ENCODE results near the gene LIG3.
"Not testable (repeated sequence)": the region's sequence is repeated elsewhere in the genome, so short reads cannot be mapped to it uniquely, and the experiment has no call there.

LIG3 gene

GRCh38 chr17:34980353-34980680, at the start of gene LIG3:
Gene LIG3, plus strand, starts transcription at chr17:34980512. Its CDS starts 2,494 bp downstream, at chr17:34983006.
- DNase-seq (ENCODE audit: low spot score) = peak; percentile 92

DNA sequence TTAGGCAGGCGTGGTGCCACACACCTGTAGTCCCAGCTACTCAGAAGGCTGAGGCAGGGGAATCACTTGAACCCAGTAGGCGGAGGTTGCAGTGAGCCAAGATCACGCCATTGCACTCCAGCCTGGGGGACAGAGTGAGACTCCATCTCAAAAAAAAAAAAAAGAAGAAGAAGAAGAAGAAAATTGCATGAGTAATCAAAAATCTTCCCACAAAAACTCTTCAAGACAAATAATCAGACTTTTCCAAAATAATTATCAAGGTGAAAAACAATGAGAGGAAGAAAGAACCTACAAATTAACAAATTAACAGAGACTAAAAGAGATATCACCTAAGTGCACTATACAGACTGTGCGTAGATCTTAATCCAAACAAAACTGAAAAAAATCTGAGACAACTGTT, 29.5 kb upstream of the LIG3 start:
- not testable (repeated sequence) for DNase-seq (ENCODE audit: low spot score)

DNA sequence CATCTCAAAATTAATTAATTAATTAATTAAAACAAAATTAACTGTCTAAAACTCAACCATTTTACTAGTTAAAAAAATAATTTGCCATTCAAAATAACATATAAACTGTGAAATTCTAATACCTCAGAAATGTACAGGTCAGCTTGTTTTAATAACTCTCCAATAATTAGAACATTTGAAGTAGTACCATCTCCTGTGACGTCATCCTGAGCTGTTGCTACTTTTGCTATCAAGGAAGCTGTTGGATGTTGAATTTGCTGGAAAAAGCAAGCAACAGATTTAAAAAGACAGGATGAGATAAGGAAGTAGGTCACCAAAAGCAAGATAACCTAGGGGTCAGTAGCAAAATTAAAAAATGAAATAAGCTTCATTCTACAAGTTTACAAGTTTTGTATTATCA, 21.9 kb upstream of the LIG3 start:
- DNase-seq (ENCODE audit: low spot score) = no peak

- DNase-seq (ENCODE audit: low spot score) = peak; percentile 96
These were observed 19.0 kb upstream of the LIG3 start, which contains the start of the genes CCT6B and ZNF830 for GRCh38 chr17:34961093-34961911. Gene CCT6B, minus strand, starts transcription at chr17:34961460. Its CDS starts 67 bp downstream, at chr17:34961393. Gene ZNF830, plus strand, starts transcription at chr17:34961540. Its CDS starts 27 bp downstream, at chr17:34961567.

DNA sequence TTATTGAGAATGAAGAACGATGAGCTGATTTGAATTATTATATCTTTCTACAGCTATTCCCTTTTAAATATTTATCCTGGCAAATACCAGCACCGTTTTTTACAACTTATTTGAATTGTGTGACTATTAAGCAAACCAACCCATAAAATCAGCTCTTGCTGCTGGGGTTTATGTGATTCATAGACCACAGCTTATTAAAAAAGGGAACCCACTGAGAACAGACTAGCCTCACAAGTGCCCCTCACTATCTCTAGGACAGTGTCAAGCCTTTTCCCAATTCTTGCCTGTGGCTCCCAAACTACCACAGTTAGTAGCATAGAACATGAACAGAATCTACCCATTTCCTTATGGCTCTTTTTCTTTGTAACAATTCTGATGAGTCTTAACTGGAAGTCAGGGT, 6.1 kb upstream of the LIG3 start:
- DNase-seq (ENCODE audit: low spot score) = no peak

DNA sequence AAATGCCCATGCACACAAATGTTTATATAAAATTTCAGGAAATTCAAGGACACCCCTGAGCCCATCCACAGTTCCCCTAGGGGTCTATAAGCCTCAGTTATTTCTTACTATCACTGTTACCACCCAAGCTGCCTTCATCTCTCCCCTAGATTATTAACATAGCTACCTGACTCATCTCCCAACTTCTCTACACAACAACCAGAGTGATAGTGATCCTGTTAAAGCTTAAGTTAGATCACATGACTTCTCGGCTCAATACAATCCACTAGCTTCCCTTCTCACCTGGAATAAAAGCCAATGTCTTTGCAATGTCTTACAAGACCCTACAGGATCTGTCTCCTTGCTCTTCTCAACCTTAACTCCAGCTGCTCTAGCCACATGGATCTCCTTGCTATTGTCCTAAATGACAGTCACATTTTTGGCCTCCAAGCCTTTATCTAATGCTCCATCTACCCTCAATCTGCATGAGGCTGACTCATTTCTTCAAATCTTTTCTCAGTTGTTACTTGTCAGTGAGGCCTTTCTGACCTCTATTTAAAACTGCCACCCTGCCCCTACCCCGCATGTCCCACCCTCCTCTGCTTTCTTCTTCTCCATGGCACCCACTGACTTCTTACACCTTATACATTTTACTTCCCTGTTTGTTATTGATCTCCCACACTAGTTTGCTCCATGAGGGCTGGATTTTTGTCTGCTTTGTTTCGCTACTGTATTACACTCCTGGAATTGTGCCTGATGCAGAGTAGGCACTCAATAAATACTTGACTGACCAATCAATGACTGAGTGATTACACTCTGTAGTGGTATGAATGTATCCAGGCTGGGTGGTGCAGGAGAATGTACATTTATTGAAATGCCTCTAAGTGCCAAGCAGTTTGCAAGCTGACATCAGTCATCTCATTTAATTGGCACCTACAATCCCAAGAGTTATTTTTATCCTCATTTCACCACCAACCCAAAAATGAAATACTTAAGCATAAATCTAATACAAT, 5.2 kb upstream of the LIG3 start:
- DNase-seq (ENCODE audit: low spot score) = no peak

GRCh38 chr17:34979153-34979552, 1.2 kb upstream of the LIG3 start:
- DNase-seq (ENCODE audit: low spot score) = no peak

- no peak for DNase-seq (ENCODE audit: low spot score)
These were observed 511 bp upstream of the LIG3 start for GRCh38 chr17:34979650-34980352.

GRCh38 chr17:34980681-34981537, 597 bp downstream of the LIG3 start:
- peak; percentile 69 for DNase-seq (ENCODE audit: low spot score)

GRCh38 chr17:34981538-34982241, 1.4 kb downstream of the LIG3 start:
- DNase-seq (ENCODE audit: low spot score) = peak; percentile 13

- DNase-seq (ENCODE audit: low spot score) = no peak
These were observed 6.9 kb downstream of the LIG3 start for GRCh38 chr17:34987232-34987631.

GRCh38 chr17:34988644-34989043, 8.3 kb downstream of the LIG3 start:
- DNase-seq (ENCODE audit: low spot score) = no peak

DNA sequence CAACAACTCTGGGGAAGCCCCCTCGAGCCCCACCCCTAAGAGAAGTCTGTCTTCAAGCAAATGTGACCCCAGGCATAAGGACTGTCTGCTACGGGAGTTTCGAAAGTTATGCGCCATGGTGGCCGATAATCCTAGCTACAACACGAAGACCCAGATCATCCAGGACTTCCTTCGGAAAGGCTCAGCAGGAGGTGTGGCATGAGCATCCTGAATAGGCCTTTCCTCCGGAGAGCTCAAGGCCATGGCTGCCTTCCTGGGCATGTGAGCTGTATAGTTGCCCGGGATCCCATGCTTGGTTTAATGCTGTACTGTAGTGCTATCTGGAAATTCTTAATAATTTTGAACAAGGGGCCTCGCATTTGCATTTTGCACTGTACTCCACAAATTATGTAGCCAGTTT, 9.2 kb downstream of the LIG3 start:
- no peak for DNase-seq (ENCODE audit: low spot score)

- DNase-seq (ENCODE audit: low spot score) = no peak
These were observed 10.6 kb downstream of the LIG3 start for GRCh38 chr17:34990921-34991365.

- DNase-seq (ENCODE audit: low spot score) = no peak
These were observed 11.3 kb downstream of the LIG3 start for GRCh38 chr17:34991606-34992005.

GRCh38 chr17:34993031-34993430, 12.7 kb downstream of the LIG3 start:
- no peak for DNase-seq (ENCODE audit: low spot score)

DNA sequence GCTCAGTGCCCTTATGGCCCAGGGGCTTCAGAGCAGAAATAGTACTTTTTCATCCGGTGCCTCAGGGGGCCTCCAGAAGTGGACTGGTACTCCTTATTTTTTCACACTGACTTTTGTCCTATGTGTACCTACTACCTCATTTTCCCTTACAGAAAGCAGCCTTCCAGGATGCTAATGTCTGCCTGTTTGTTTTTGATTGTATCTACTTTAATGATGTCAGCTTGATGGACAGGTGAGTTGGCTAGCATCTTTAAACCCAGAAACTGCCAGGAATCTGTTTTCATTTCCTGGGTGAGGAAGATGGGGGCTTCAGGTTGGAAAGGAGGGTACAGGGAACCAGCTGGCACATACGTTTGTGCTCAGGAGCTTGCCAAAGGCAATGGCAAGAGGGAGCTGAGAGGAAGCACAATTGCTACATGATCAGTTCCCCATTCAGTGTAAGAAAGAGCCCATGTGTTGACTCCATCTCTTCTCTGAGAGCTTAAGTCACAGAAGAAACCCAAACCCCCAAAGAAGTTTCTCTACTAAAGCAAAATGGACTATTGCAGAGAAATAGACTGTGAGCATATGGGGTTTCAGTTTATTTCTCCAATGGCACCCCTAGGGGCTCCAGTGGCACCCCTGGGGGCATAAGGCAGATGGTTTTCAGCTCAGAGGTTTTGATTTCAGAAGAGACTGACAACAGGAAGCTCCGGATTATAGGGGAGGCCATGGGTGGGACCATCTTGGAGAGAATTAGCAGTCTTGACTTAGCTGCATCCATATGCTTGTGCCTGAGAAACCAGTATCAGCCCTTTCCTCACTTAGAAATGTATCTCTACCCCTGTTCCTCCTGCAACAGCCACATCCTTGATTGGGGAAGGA, 16.3 kb downstream of the LIG3 start:
- no peak for DNase-seq (ENCODE audit: low spot score)

- no peak for DNase-seq (ENCODE audit: low spot score)
These were observed 17.1 kb downstream of the LIG3 start for GRCh38 chr17:34997355-34997862.

DNA sequence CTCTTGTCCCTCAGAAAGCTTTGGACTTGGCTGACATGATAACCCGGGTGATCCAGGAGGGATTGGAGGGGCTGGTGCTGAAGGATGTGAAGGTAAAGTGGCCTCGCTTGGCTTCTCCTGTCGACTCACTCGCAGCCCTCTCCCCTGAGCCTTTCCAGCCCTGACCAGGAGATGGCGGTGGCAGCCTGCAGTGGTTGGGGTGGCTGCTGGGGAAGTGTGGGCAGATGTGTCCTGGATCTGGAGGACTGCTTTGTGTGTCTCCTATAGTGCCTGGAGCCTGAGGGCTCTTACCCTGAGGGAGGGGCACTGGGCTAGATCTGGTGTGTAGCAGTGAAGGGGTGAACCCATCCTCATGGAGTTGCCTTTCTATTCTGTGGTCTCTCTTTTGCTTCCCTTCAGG, 17.9 kb downstream of the LIG3 start:
- peak; percentile 40 for DNase-seq (ENCODE audit: low spot score)
